HepG2 (cell line): Measurements from ENCODE around the gene PLVAP. TPM values are rescaled to one million over a fixed set of nuclear protein-coding genes. Genes with fewer than 3 reads are reported as not detected.
A peak's percentile ranks its signal among the peaks of the same experiment; 100 is the strongest.

ENCODE experiments used
- ATAC-seq: fragments of 200-7000 bp; cut with Tn5 transposase; 3 replicates; pipeline ENCODE4 v1.9.1; 2020; ENCODE audit warnings: mild to moderate bottlenecking, moderate library complexity
- BruUV-seq: library from RNA; stranded (reverse); fragments of 400-500 nt; replicated peaks from 2 replicates; lab custom pipeline; 2021; lab: Mats Ljungman, UMichigan
- CTCF ChIA-PET: fragments of 300-600 bp; formaldehyde crosslinking; extraction: SDS; loops from one replicate; lab custom pipeline; 2021; ENCODE audit warnings: low total read pairs, inconsistent platforms, low intra/inter-chr PET ratio; lab: Yijun Ruan, JAX
- POLR2A ChIA-PET: fragments of 350-600 bp; sonication (Branson Sonifier 250); formaldehyde crosslinking; loops from one replicate; lab custom pipeline; 2020; ENCODE audit warnings: antibody characterized with exemption, inconsistent platforms; lab: Yijun Ruan, JAX
- DNase-seq: peaks from one replicate; pipeline ENCODE4 v3.0.0-alpha.2; 2015; ENCODE audit warnings: low spot score
- FAIRE-seq: peaks from 3 replicates; lab custom pipeline; 2011; peaks lifted over from hg19 to GRCh38; lab: Jason Lieb, UNC
- H2AFZ ChIP-seq: one replicate; pipeline ENCODE4 v1.6.1; 2011; ENCODE audit warnings: low read length, inconsistent platforms
- H3K27ac ChIP-seq: fragments of 300-600 bp; 3 replicates; pipeline ENCODE4 v1.8.0; 2011; ENCODE audit warnings: mixed run types, mild to moderate bottlenecking, mixed read lengths, low read length, inconsistent platforms; ENCODE audit not compliant: insufficient read depth; ENCODE audit errors: extremely low read length
- H3K27me3 ChIP-seq, 2 experiments: fragments of 200-600 bp in 1 of 2; 2 replicates in 1 of 2; 3 replicates in 1 of 2; pipeline versions ENCODE4 v1.6.0 to v1.8.0; 2011; ENCODE audit warnings: low read length in 2 of 2, mild to moderate bottlenecking in 2 of 2, moderate library complexity in 2 of 2, inconsistent platforms in 1 of 2; ENCODE audit not compliant: insufficient read depth in 2 of 2, control insufficient read depth in 1 of 2
- H3K36me3 ChIP-seq, 2 experiments: fragments of 200-600 bp in 1 of 2; replicated peaks in 1 of 2; 2 replicates in 1 of 2; 3 replicates in 1 of 2; pipeline versions ENCODE4 v1.5.1 to v1.8.0; 2011; ENCODE audit warnings: low read length in 2 of 2, inconsistent platforms in 1 of 2; ENCODE audit not compliant: insufficient read depth in 2 of 2, control insufficient read depth in 1 of 2
- H3K4me1 ChIP-seq: 2 replicates; pipeline ENCODE4 v1.5.1; 2012; ENCODE audit warnings: low read length, inconsistent platforms; ENCODE audit not compliant: insufficient read depth
- H3K4me2 ChIP-seq: 2 replicates; pipeline ENCODE4 v1.6.0; 2011; ENCODE audit warnings: low read depth, low read length, inconsistent platforms
- H3K4me3 ChIP-seq, 3 experiments: fragments of 200-600 bp in 1 of 3; sonication (generic), shearing (Covaris generic) in 1 of 3; replicated peaks in 1 of 3; 2 replicates each; pipeline ENCODE4 v1.5.1; 2011 to 2016; ENCODE audit warnings: low read length in 3 of 3, inconsistent platforms in 2 of 3, low read depth in 2 of 3, mild to moderate bottlenecking in 2 of 3, control low read depth in 1 of 3, mixed read lengths in 1 of 3; ENCODE audit not compliant: insufficient read depth in 1 of 3
- H3K79me2 ChIP-seq: one replicate; pipeline ENCODE4 v1.6.1; 2011; ENCODE audit warnings: low read length, inconsistent platforms; ENCODE audit not compliant: insufficient read depth
- H3K9ac ChIP-seq: 2 replicates; pipeline ENCODE4 v1.6.0; 2011; ENCODE audit warnings: mild to moderate bottlenecking, low read depth, low read length, inconsistent platforms; ENCODE audit not compliant: insufficient read depth
- H3K9me3 ChIP-seq: 2 replicates; pipeline ENCODE4 v1.5.1; 2012; ENCODE audit warnings: mild to moderate bottlenecking, low read length
- H4K20me1 ChIP-seq: 2 replicates; pipeline ENCODE4 v1.6.0; 2011; ENCODE audit warnings: inconsistent platforms, mild to moderate bottlenecking, low read length, moderate library complexity; ENCODE audit not compliant: insufficient read depth
- BRD4 ChIP-seq: sonication (generic); formaldehyde crosslinking; IDR thresholded peaks from 2 replicates; pipeline ENCODE4 v1.4.0; 2020; ENCODE audit warnings: missing genetic modification reagents
- RAD51 ChIP-seq: fragments of 450-650 bp; IDR thresholded peaks from 2 replicates; pipeline ENCODE4 v1.6.1; 2016; ENCODE audit warnings: borderline replicate concordance
- U2AF2 ChIP-seq: fragments of 200-400 bp; formaldehyde crosslinking; IDR thresholded peaks from 2 replicates; pipeline ENCODE4 v1.6.1; 2017; ENCODE audit warnings: low read depth, mild to moderate bottlenecking, low read length
- ZNF878 ChIP-seq: sonication (generic); formaldehyde crosslinking; IDR thresholded peaks from 2 replicates; pipeline ENCODE4 v1.8.1; 2023; ENCODE audit warnings: mild to moderate bottlenecking, missing genetic modification reagents, moderate library complexity
- WGBS: methylation state at CpG from one replicate; pipeline ENCODE4 v1.1.6; 2017; ENCODE audit warnings: low lambda C conversion rate; 5-methylcytosine and 5-hydroxymethylcytosine counted together
- in situ Hi-C: cut with HindIII; loops from 2 replicates; pipeline ENCODE4 v1.10.0; 2017; ENCODE audit warnings: low pct_unique_long_range_greater_than_20kb; ENCODE audit not compliant: extremely low pct_ligation_motif_present
- intact Hi-C: fragments of 100-400 bp; cut with micrococcal nuclease; formaldehyde crosslinking; loops from one replicate; pipeline ENCODE4 v1.10.0; 2022; ENCODE audit not compliant: unreplicated experiment
- polyA plus RNA-seq, 8 experiments: library from polyadenylated mRNA; depleted of rRNA in 3 of 8; stranded (reverse) in 7 of 8; unstranded in 1 of 8; fragments of >200 nt; fragmentation: Illumina TruSeq in 4 of 8; extraction: Trizol in 4 of 8; gene quantifications; 2 replicates each; pipeline versions ENCODE4 v1.2.1 to v1.2.3, GENCODE V29; 2011 to 2016; ENCODE audit warnings: low read depth in 4 of 8, missing spikeins in 1 of 8, mixed read lengths in 1 of 8; ENCODE audit not compliant: insufficient read depth in 1 of 8
- total RNA-seq, 5 experiments: library from RNA; depleted of rRNA; stranded (reverse); fragments of >200 nt; fragmentation: Illumina TruSeq; extraction: Trizol; gene quantifications; 2 replicates each; pipeline ENCODE4 v1.2.3, GENCODE V29; 2016; ENCODE audit warnings: low read depth in 1 of 5
- TF ChIP-seq, protein P1 (sequence below): sonication (generic); formaldehyde crosslinking; IDR thresholded peaks from 2 replicates; pipeline ENCODE4 v1.4.0; 2020; ENCODE audit warnings: missing genetic modification reagents
- TF ChIP-seq, protein P2 (sequence below): sonication (generic); formaldehyde crosslinking; IDR thresholded peaks from 2 replicates; pipeline ENCODE4 v1.4.0; 2020; ENCODE audit warnings: mild to moderate bottlenecking, missing genetic modification reagents
- TF ChIP-seq, protein P3 (sequence below), 2 experiments: sonication (generic) in 1 of 2; formaldehyde crosslinking in 1 of 2; IDR thresholded peaks; 2 replicates each; pipeline versions ENCODE4 v1.5.1 to v1.6.1; 2011 to 2020; ENCODE audit warnings: borderline replicate concordance in 1 of 2, low read depth in 1 of 2, low read length in 1 of 2, mild to moderate bottlenecking in 1 of 2, missing genetic modification reagents in 1 of 2, moderate library complexity in 1 of 2

The PLVAP gene
- total and polyA plus RNA-seq, 2 of the 13 experiments (the other 11 are each of a cell fraction or from before 2014, with no cell fraction given), result 0.26 TPM; not detected in 1

DNA sequence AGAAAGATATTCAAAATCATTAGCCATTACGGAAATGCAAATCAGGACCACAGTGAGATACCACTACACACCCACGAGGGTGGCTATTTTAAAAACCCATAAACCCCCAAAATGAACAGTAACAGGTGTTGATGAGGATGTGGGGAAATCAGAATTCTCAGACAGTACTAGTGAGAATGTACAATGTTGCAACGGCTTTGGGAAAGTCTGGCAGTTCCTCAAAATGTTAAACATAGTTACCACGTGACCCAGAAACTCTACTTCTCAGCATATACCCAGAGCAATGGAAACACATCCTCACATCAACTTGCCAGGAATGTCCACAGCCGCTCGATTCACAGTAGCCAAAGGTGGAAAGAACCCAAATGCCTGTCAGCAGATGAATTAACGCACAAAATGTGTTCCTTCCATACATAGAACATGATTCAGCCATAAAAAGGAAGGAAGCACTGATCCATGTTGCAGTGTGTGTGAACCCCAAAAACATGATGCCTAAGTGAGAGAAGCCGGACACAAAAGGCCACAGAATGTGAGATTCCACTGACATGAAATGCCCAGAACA is 7.0 kb downstream of the PLVAP start:
- in situ Hi-C loops (no loop called here), intact Hi-C loops (no loop called here)
- H3K36me3 ChIP-seq, result no peaks in the 10 kb centered on the region
- no peak overlapping the region for H3K4me2 ChIP-seq
- no TSS peak for BruUV-seq
- TF ChIP-seq BRD4 (CRISPR knock-in tag) (no peak), U2AF2 (no peak), ZNF878 (no peak), RAD51 (peak; percentile 34; the same call in 1 of the 2 replicates)
- TF ChIP-seq, protein P1, sequence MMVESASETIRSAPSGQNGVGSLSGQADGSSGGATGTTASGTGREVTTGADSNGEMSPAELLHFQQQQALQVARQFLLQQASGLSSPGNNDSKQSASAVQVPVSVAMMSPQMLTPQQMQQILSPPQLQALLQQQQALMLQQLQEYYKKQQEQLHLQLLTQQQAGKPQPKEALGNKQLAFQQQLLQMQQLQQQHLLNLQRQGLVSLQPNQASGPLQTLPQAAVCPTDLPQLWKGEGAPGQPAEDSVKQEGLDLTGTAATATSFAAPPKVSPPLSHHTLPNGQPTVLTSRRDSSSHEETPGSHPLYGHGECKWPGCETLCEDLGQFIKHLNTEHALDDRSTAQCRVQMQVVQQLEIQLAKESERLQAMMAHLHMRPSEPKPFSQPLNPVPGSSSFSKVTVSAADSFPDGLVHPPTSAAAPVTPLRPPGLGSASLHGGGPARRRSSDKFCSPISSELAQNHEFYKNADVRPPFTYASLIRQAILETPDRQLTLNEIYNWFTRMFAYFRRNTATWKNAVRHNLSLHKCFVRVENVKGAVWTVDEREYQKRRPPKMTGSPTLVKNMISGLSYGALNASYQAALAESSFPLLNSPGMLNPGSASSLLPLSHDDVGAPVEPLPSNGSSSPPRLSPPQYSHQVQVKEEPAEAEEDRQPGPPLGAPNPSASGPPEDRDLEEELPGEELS (CRISPR knock-in tag), result no peak
- TF ChIP-seq, protein P2, sequence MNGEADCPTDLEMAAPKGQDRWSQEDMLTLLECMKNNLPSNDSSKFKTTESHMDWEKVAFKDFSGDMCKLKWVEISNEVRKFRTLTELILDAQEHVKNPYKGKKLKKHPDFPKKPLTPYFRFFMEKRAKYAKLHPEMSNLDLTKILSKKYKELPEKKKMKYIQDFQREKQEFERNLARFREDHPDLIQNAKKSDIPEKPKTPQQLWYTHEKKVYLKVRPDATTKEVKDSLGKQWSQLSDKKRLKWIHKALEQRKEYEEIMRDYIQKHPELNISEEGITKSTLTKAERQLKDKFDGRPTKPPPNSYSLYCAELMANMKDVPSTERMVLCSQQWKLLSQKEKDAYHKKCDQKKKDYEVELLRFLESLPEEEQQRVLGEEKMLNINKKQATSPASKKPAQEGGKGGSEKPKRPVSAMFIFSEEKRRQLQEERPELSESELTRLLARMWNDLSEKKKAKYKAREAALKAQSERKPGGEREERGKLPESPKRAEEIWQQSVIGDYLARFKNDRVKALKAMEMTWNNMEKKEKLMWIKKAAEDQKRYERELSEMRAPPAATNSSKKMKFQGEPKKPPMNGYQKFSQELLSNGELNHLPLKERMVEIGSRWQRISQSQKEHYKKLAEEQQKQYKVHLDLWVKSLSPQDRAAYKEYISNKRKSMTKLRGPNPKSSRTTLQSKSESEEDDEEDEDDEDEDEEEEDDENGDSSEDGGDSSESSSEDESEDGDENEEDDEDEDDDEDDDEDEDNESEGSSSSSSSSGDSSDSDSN (CRISPR knock-in tag), result no peak
- TF ChIP-seq, protein P3, sequence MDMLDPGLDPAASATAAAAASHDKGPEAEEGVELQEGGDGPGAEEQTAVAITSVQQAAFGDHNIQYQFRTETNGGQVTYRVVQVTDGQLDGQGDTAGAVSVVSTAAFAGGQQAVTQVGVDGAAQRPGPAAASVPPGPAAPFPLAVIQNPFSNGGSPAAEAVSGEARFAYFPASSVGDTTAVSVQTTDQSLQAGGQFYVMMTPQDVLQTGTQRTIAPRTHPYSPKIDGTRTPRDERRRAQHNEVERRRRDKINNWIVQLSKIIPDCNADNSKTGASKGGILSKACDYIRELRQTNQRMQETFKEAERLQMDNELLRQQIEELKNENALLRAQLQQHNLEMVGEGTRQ (IDR thresholded peaks at IDR 0.05; ENCODE audit: low read depth, low read length), result peak; percentile 43; the same call in 1 of the 2 replicates
- TF ChIP-seq, protein P3 (CRISPR knock-in tag; IDR thresholded peaks at IDR 0.05; ENCODE audit: borderline replicate concordance), result no peak
- H3K27ac ChIP-seq, result no peak overlapping the region
- FAIRE-seq (no peak), ATAC-seq (no peak), DNase-seq (no peak)
- H3K79me2 ChIP-seq, result no peaks in the 10 kb centered on the region
- no peaks in the 10 kb centered on the region for H3K9me3 ChIP-seq
- no peak overlapping the region for H3K9ac ChIP-seq
- WGBS, result 24% methylated on average over 8 of the region's 8 CpGs
- ChIA-PET CTCF (no interaction called here), POLR2A (no interaction called here)
- H4K20me1 ChIP-seq, result no peaks in the 10 kb centered on the region
- peaks cover 0 to 3% of the 10 kb centered on the region in 2 experiments; a peak in 1 of 5 replicates for H3K27me3 ChIP-seq
- no peak overlapping the region for H2AFZ ChIP-seq
- H3K4me1 ChIP-seq, result no peaks in the 10 kb centered on the region
- H3K4me3 ChIP-seq, result no peak overlapping the region
